DOHH2 (cell line): ENCODE measurements around the gene CITED2.

ENCODE experiments used
- H3F3A ChIP-seq: fragments of 200-600 bp; sonication (generic), shearing (Covaris generic); 2 replicates; pipeline ENCODE4 v1.6.0; 2016; ENCODE audit warnings: antibody characterized with exemption, mild to moderate bottlenecking; ENCODE audit not compliant: control insufficient read depth, insufficient read depth
- H3K27ac ChIP-seq: fragments of 200-600 bp; sonication (generic); 2 replicates; pipeline ENCODE4 v1.5.1; 2014; ENCODE audit warnings: low read depth, mild to moderate bottlenecking, low read length, moderate library complexity
- H3K27me3 ChIP-seq: fragments of 200-600 bp; sonication (generic); 2 replicates; pipeline ENCODE4 v1.6.1; 2014; ENCODE audit warnings: mild to moderate bottlenecking, low read length, mixed read lengths; ENCODE audit not compliant: control insufficient read depth
- H3K36me3 ChIP-seq: fragments of 200-600 bp; sonication (generic); 2 replicates; pipeline ENCODE4 v1.6.1; 2014; ENCODE audit warnings: mild to moderate bottlenecking, low read length, moderate library complexity, mixed read lengths; ENCODE audit not compliant: control insufficient read depth
- H3K4me1 ChIP-seq: fragments of 200-600 bp; sonication (generic); 2 replicates; pipeline ENCODE4 v1.6.1; 2014; ENCODE audit warnings: mild to moderate bottlenecking, low read length, mixed read lengths; ENCODE audit not compliant: control insufficient read depth
- H3K4me2 ChIP-seq: fragments of 200-600 bp; sonication (generic); 2 replicates; pipeline ENCODE4 v1.6.0; 2014; ENCODE audit warnings: mild to moderate bottlenecking, low read length, moderate library complexity
- H3K4me3 ChIP-seq: fragments of 200-600 bp; sonication (generic); 2 replicates; pipeline ENCODE4 v1.5.1; 2014; ENCODE audit warnings: mild to moderate bottlenecking, low read length, mixed read lengths
- H3K79me2 ChIP-seq: fragments of 200-600 bp; sonication (generic); 2 replicates; pipeline ENCODE4 v1.6.1; 2014; ENCODE audit warnings: mild to moderate bottlenecking, low read length, mixed read lengths; ENCODE audit not compliant: control insufficient read depth
- H3K9me2 ChIP-seq: fragments of 200-600 bp; sonication (generic); replicated peaks from 2 replicates; pipeline ENCODE4 v1.6.1; 2014; ENCODE audit warnings: mild to moderate bottlenecking, low read length, mixed read lengths; ENCODE audit not compliant: control insufficient read depth
- H3K9me3 ChIP-seq: fragments of 200-600 bp; sonication (generic); 2 replicates; pipeline ENCODE4 v1.6.1; 2014; ENCODE audit warnings: antibody characterized with exemption, low read length, mixed read lengths; ENCODE audit not compliant: control insufficient read depth, insufficient read depth
- H4K20me1 ChIP-seq: fragments of 200-600 bp; sonication (generic); 2 replicates; pipeline ENCODE4 v1.6.0; 2014; ENCODE audit warnings: low read depth, mild to moderate bottlenecking, antibody characterized with exemption, low read length, moderate library complexity; ENCODE audit not compliant: control insufficient read depth, insufficient read depth
- EZH2phosphoT487 ChIP-seq: fragments of 200-600 bp; sonication (generic); IDR thresholded peaks from 2 replicates; pipeline ENCODE4 v1.6.1; 2017; ENCODE audit warnings: borderline replicate concordance, mild to moderate bottlenecking, antibody characterized with exemption, low read length, moderate library complexity, mixed read lengths
- TF ChIP-seq, protein P1 (sequence below): fragments of 200-600 bp; sonication (generic); IDR thresholded peaks from one replicate; pipeline ENCODE4 v1.5.1; 2014; ENCODE audit warnings: antibody characterized with exemption, mild to moderate bottlenecking, low read depth, low read length; ENCODE audit not compliant: poor library complexity, severe bottlenecking

CITED2 gene

DNA sequence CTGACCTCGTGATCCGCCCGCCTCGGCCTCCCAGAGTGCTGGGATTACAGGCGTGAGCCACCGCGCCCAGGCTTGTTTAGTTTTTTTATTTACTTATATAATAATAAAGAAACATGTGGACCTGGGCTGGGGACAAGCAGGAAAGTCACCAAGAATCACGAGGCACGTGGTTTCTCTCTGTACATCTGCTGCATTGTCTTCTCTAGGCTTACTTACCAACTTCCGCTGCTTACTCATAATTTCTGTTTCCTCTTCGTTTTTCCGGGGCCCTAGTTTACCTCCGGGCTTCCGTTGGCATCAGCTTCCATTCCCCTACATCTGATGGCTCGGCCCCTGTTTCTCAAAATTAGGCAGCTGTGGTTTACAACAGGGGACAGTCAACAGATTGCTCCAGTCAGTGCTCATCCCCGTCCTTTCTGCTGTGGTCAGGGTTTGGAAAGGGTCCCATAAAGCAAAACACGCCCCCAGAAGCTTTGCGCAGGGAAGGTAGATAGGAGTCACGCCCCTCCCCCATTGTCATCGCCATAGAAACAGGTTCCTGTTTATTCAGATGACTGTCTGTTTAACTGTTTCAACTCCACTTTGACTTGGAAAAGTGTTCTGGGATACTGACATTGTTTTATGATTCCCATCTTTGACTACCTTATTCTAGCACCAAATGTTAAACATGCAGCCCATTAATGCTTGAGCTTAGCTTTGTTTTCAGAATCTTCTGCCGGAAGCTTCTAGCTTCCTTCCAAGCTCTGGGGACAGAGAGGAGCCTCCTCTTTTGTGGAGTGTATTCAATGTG lies 50.7 kb downstream of the CITED2 start:
- H3K27ac ChIP-seq = peak overlapping the region; percentile 98
- TF ChIP-seq, protein P1, sequence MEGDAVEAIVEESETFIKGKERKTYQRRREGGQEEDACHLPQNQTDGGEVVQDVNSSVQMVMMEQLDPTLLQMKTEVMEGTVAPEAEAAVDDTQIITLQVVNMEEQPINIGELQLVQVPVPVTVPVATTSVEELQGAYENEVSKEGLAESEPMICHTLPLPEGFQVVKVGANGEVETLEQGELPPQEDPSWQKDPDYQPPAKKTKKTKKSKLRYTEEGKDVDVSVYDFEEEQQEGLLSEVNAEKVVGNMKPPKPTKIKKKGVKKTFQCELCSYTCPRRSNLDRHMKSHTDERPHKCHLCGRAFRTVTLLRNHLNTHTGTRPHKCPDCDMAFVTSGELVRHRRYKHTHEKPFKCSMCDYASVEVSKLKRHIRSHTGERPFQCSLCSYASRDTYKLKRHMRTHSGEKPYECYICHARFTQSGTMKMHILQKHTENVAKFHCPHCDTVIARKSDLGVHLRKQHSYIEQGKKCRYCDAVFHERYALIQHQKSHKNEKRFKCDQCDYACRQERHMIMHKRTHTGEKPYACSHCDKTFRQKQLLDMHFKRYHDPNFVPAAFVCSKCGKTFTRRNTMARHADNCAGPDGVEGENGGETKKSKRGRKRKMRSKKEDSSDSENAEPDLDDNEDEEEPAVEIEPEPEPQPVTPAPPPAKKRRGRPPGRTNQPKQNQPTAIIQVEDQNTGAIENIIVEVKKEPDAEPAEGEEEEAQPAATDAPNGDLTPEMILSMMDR = no peak
- TF ChIP-seq EZH2phosphoT487 = no peak
- no peaks in the 10 kb centered on the region for H3K9me3 ChIP-seq
- H3K4me3 ChIP-seq = peak overlapping the region; percentile 74
- no peaks in the 10 kb centered on the region for H3K9me2 ChIP-seq
- H3K4me2 ChIP-seq = peak overlapping the region; percentile 75
- peaks cover 90% of the 10 kb centered on the region for H3K4me1 ChIP-seq
- H3K27me3 ChIP-seq = no peaks in the 10 kb centered on the region
- peaks cover 4% of the 10 kb centered on the region; the same call in 1 of the 2 replicates for H3K36me3 ChIP-seq
- peaks cover 37% of the 10 kb centered on the region for H3F3A ChIP-seq
- H3K79me2 ChIP-seq = peaks cover 17% of the 10 kb centered on the region
- H4K20me1 ChIP-seq = no peaks in the 10 kb centered on the region
